Suprapubic skin (tissue), 3 donors: ENCODE measurements around the gene OR6J1.

Experiments used
- CTCF ChIP-seq, 2 donors: fragments of 200-600 bp in 1 of 2; fragments of 450-650 bp in 1 of 2; sonication (generic) in 1 of 2; IDR thresholded peaks; one replicate each; pipeline ENCODE4 v1.5.1; 2016 to 2019; ENCODE audit warnings: antibody characterized with exemption in 2 of 2, mild to moderate bottlenecking in 1 of 2, moderate library complexity in 1 of 2
- POLR2A ChIP-seq, 2 donors: fragments of 450-650 bp; IDR thresholded peaks; one replicate each; pipeline ENCODE4 v1.6.1; 2017; ENCODE audit warnings: antibody characterized with exemption in 2 of 2, mild to moderate bottlenecking in 2 of 2, moderate library complexity in 2 of 2

GRCh38 chr14:22667881-22668280 lies 23.7 kb upstream of the OR6J1 start:
- TF ChIP-seq CTCF (IDR thresholded peaks at IDR 0.05) (no peak), POLR2A (IDR thresholded peaks at IDR 0.05) (no peak)
